ENCODE results near the gene CFAP61.
A peak's percentile ranks its signal among the peaks of the same experiment; 100 is the strongest.
"Not testable (repeated sequence)": the region's sequence is repeated elsewhere in the genome, so short reads cannot be mapped to it uniquely, and the experiment has no call there.

CFAP61 gene

GRCh38 chr20:20331817-20332216 lies 279.5 kb downstream of the CFAP61 start:
- DNase-seq: no peak

GRCh38 chr20:20333866-20334265 lies 281.5 kb downstream of the CFAP61 start:
- DNase-seq: no peak

GRCh38 chr20:20334489-20334888 lies 282.2 kb downstream of the CFAP61 start:
- no peak for DNase-seq

- DNase-seq: no peak
Observed at GRCh38 chr20:20338133-20338730, 285.9 kb downstream of the CFAP61 start.

GRCh38 chr20:20340443-20340842 lies 288.1 kb downstream of the CFAP61 start:
- DNase-seq: no peak

GRCh38 chr20:20341371-20341770 lies 289.0 kb downstream of the CFAP61 start:
- DNase-seq: no peak

GRCh38 chr20:20342066-20342465 lies 289.7 kb downstream of the CFAP61 start:
- DNase-seq: no peak

GRCh38 chr20:20343932-20344331 lies 291.6 kb downstream of the CFAP61 start:
- no peak for DNase-seq

GRCh38 chr20:20344476-20344875 lies 292.1 kb downstream of the CFAP61 start:
- no peak for DNase-seq

- DNase-seq: no peak
Observed at GRCh38 chr20:20353576-20353975, 301.2 kb downstream of the CFAP61 start.

- not testable (repeated sequence) for DNase-seq
Observed at GRCh38 chr20:20355503-20355902, 303.2 kb downstream of the CFAP61 start.

- no peak for DNase-seq
Observed at GRCh38 chr20:20358801-20359200, 306.5 kb downstream of the CFAP61 start.

GRCh38 chr20:20359628-20360027 lies 307.3 kb downstream of the CFAP61 start:
- DNase-seq: no peak

- peak in 1 of 2 donors; percentile 43 for DNase-seq
Observed at GRCh38 chr20:20360464-20360863, 308.1 kb downstream of the CFAP61 start.

- no peak for DNase-seq
Observed at GRCh38 chr20:20362774-20363433, 310.6 kb downstream of the CFAP61 start.

GRCh38 chr20:20363434-20363798 lies 311.1 kb downstream of the CFAP61 start:
- no peak for DNase-seq

GRCh38 chr20:20363799-20364592 lies 311.7 kb downstream of the CFAP61 start:
- DNase-seq: no peak

GRCh38 chr20:20364593-20365479 lies 312.5 kb downstream of the CFAP61 start:
- DNase-seq: no peak

- DNase-seq: no peak
Observed at GRCh38 chr20:20365480-20366161, 313.3 kb downstream of the CFAP61 start.

GRCh38 chr20:20366551-20366875 lies 314.2 kb downstream of the CFAP61 start:
- DNase-seq: no peak

- no peak for DNase-seq
Observed at GRCh38 chr20:20366876-20367574, 314.7 kb downstream of the CFAP61 start.

Measured in bone marrow (tissue), 2 donors.